Stimulated activated memory B cell treated with anti-CD40 and anti-IgM and Interleukin-4, amounts not matched to agents 10 μg/mL and 1 μg/mL and 100 μg/mL, for 72 hours (primary cell): ENCODE results near the gene NPAS2.

Experiments
- ATAC-seq: fragments of 150-1000 bp; cut with Tn5 transposase; 2 replicates; pipeline ENCODE4 v1.10.0; 2021
- H3K27ac Mint-ChIP-seq: one replicate; pipeline ENCODE4 v1.8.0; 2022; ENCODE audit warnings: mild to moderate bottlenecking, mixed read lengths
- H3K27me3 Mint-ChIP-seq: one replicate; pipeline ENCODE4 v1.8.0; 2022; ENCODE audit warnings: mixed read lengths
- H3K36me3 Mint-ChIP-seq: one replicate; pipeline ENCODE4 v1.8.0; 2022; ENCODE audit warnings: mixed read lengths
- H3K4me1 Mint-ChIP-seq: one replicate; pipeline ENCODE4 v1.8.0; 2022; ENCODE audit warnings: mixed read lengths
- H3K4me3 Mint-ChIP-seq: one replicate; pipeline ENCODE4 v1.8.0; 2022; ENCODE audit warnings: mild to moderate bottlenecking, moderate library complexity, mixed read lengths
- H3K9me3 Mint-ChIP-seq: one replicate; pipeline ENCODE4 v1.8.0; 2022; ENCODE audit warnings: mixed read lengths

Gene NPAS2

GRCh38 chr2:101023327-101024107 lies 203.6 kb downstream of the NPAS2 start:
- peaks cover 18% of the 10 kb centered on the region for H3K36me3 Mint-ChIP-seq
- peaks cover 7% of the 10 kb centered on the region for H3K4me1 Mint-ChIP-seq
- peak; percentile 77 for ATAC-seq
- no peaks in the 10 kb centered on the region for H3K27me3 Mint-ChIP-seq
- no peaks in the 10 kb centered on the region for H3K9me3 Mint-ChIP-seq
- H3K27ac Mint-ChIP-seq: no peak overlapping the region
- H3K4me3 Mint-ChIP-seq: no peak overlapping the region

GRCh38 chr2:101025561-101025960 lies 205.6 kb downstream of the NPAS2 start:
- peaks cover 17% of the 10 kb centered on the region for H3K36me3 Mint-ChIP-seq
- H3K4me1 Mint-ChIP-seq: peaks cover 7% of the 10 kb centered on the region

GRCh38 chr2:101026253-101026701 lies 206.3 kb downstream of the NPAS2 start:
- no peak for ATAC-seq
- Mint-ChIP-seq H3K27me3 (no peaks in the 10 kb centered on the region), H3K27ac (no peak overlapping the region)

More at GRCh38 chr2:101025561-101025960, 205.6 kb downstream of the NPAS2 start:
- Mint-ChIP-seq H3K27ac (no peak overlapping the region), H3K4me3 (no peak overlapping the region), H3K9me3 (no peaks in the 10 kb centered on the region), H3K27me3 (no peaks in the 10 kb centered on the region)
- ATAC-seq: no peak

DNA sequence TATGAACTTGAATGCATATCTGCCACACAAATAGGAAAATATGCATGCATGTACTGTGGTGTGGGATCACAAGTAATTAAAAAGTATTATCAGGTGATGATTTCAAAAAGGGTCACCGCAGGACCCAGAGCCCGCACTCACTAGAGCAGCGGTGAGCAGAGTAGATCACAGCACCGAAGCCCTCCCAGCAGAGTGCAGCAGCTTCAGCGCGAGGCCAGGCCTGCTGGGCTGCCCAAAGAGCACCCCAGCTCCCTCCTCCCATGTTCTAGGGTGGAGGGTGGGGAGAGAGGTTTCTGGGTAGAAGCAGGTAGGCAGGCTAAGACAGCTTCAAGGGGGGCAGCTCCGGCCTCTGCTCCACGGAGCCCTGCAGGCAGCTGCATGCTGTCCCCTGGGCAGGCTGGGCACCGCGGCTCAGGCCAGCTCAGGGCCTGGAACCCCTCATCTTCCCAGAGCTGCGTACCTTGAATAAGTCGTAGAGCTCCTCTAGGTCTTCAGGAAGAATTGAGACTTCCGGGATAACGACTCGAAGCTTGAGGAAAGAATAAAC lies 207.1 kb downstream of the NPAS2 start:
- Mint-ChIP-seq H3K27me3 (no peaks in the 10 kb centered on the region), H3K9me3 (no peaks in the 10 kb centered on the region), H3K27ac (no peak overlapping the region), H3K36me3 (peaks cover 24% of the 10 kb centered on the region), H3K4me3 (no peak overlapping the region), H3K4me1 (peaks cover 7% of the 10 kb centered on the region)
- no peak for ATAC-seq

More at GRCh38 chr2:101026253-101026701, 206.3 kb downstream of the NPAS2 start:
- Mint-ChIP-seq H3K36me3 (peaks cover 22% of the 10 kb centered on the region), H3K4me3 (no peak overlapping the region), H3K4me1 (peaks cover 7% of the 10 kb centered on the region), H3K9me3 (no peaks in the 10 kb centered on the region)

DNA sequence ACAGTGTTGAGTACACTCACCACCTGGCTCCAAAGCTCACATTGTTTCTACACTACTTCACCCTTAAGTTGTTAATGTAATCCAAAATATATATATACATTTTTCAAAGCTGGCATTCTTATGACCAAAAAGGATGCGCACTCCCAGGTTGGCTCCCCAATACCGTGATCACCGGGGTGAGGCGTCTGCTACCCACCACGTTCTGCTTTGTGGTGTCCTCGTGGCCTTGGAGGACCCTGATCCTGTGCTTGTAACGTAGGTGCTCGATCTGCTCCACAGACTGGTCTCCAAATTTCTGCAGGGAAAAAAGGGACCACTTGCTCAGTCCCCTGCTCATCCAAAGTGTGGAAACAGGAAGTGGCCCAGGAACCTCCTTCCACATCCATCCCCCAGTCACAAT lies 207.9 kb downstream of the NPAS2 start:
- no peak for ATAC-seq
- peaks cover 7% of the 10 kb centered on the region for H3K4me1 Mint-ChIP-seq
- H3K27ac Mint-ChIP-seq: no peak overlapping the region
- H3K4me3 Mint-ChIP-seq: no peak overlapping the region
- no peaks in the 10 kb centered on the region for H3K27me3 Mint-ChIP-seq
- H3K9me3 Mint-ChIP-seq: no peaks in the 10 kb centered on the region
- peaks cover 26% of the 10 kb centered on the region for H3K36me3 Mint-ChIP-seq

DNA sequence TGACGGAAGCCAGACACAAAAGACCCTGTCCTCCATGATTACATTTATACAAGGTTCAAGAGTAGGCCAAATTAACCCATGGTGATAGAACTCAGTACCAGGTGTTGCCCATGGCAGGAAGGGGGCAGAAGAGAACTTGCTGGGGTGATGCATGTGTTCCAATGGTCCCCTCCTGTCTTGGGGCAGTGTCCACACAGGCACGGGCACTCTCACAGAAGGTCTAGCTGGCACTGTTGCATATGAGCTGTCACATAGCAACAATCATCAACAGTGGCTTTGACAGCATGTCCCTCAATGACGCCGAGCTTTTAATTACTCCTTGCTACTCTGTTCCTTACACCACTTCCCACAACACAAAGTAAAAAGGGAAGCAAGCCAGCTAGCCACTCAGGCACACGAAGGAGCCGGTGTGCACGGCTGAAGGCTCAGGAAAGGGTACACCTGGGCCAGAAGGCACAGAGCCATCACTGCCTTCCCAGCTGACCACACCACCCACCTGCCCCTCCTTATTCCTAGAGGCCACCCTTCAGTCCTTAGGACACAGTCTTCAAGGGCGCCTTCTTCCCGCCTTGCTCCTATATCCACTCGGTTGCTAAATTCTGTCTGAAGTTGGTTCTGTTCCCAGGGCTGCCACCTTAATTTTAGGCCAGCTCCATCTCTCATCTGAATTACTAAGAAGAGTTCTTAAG lies 211.1 kb downstream of the NPAS2 start:
- no peaks in the 10 kb centered on the region for H3K9me3 Mint-ChIP-seq
- H3K4me1 Mint-ChIP-seq: no peaks in the 10 kb centered on the region
- peaks cover 9% of the 10 kb centered on the region for H3K27me3 Mint-ChIP-seq
- no peak overlapping the region for H3K27ac Mint-ChIP-seq
- no peak for ATAC-seq
- H3K36me3 Mint-ChIP-seq: peaks cover 36% of the 10 kb centered on the region
- no peak overlapping the region for H3K4me3 Mint-ChIP-seq

- ATAC-seq: no peak
- Mint-ChIP-seq H3K9me3 (no peaks in the 10 kb centered on the region), H3K27me3 (peaks cover 9% of the 10 kb centered on the region), H3K36me3 (peaks cover 36% of the 10 kb centered on the region), H3K4me1 (no peaks in the 10 kb centered on the region), H3K27ac (no peak overlapping the region), H3K4me3 (no peak overlapping the region)
These were observed 212.3 kb downstream of the NPAS2 start for GRCh38 chr2:101032084-101032776.

- Mint-ChIP-seq H3K4me3 (no peak overlapping the region), H3K4me1 (peaks cover 16% of the 10 kb centered on the region), H3K9me3 (no peaks in the 10 kb centered on the region), H3K27ac (no peak overlapping the region), H3K36me3 (peaks cover 53% of the 10 kb centered on the region), H3K27me3 (peaks cover 9% of the 10 kb centered on the region)
- no peak for ATAC-seq
These were observed 216.6 kb downstream of the NPAS2 start for GRCh38 chr2:101036562-101036961.

- Mint-ChIP-seq H3K27me3 (peaks cover 9% of the 10 kb centered on the region), H3K4me1 (peaks cover 16% of the 10 kb centered on the region), H3K36me3 (peaks cover 53% of the 10 kb centered on the region), H3K4me3 (no peak overlapping the region), H3K27ac (no peak overlapping the region), H3K9me3 (no peaks in the 10 kb centered on the region)
- ATAC-seq: no peak
These were observed 217.3 kb downstream of the NPAS2 start for GRCh38 chr2:101037161-101037755.

- no peak for ATAC-seq
- H3K27ac Mint-ChIP-seq: no peak overlapping the region
- no peaks in the 10 kb centered on the region for H3K9me3 Mint-ChIP-seq
- H3K4me3 Mint-ChIP-seq: no peak overlapping the region
- peaks cover 2% of the 10 kb centered on the region for H3K27me3 Mint-ChIP-seq
- peaks cover 16% of the 10 kb centered on the region for H3K4me1 Mint-ChIP-seq
- H3K36me3 Mint-ChIP-seq: peaks cover 43% of the 10 kb centered on the region
These were observed 218.7 kb downstream of the NPAS2 start for GRCh38 chr2:101038455-101039255.

GRCh38 chr2:101040072-101040471 lies 220.1 kb downstream of the NPAS2 start:
- Mint-ChIP-seq H3K4me1 (peaks cover 27% of the 10 kb centered on the region), H3K9me3 (no peaks in the 10 kb centered on the region)
- ATAC-seq: no peak

GRCh38 chr2:101040761-101041160 lies 220.8 kb downstream of the NPAS2 start:
- no peak for ATAC-seq
- H3K36me3 Mint-ChIP-seq: peaks cover 34% of the 10 kb centered on the region
- no peak overlapping the region for H3K27ac Mint-ChIP-seq
- peaks cover 27% of the 10 kb centered on the region for H3K4me1 Mint-ChIP-seq
- no peaks in the 10 kb centered on the region for H3K27me3 Mint-ChIP-seq
- no peaks in the 10 kb centered on the region for H3K9me3 Mint-ChIP-seq
- no peak overlapping the region for H3K4me3 Mint-ChIP-seq

More at GRCh38 chr2:101040072-101040471, 220.1 kb downstream of the NPAS2 start:
- Mint-ChIP-seq H3K27ac (no peak overlapping the region), H3K4me3 (no peak overlapping the region), H3K27me3 (no peaks in the 10 kb centered on the region), H3K36me3 (peaks cover 30% of the 10 kb centered on the region)

DNA sequence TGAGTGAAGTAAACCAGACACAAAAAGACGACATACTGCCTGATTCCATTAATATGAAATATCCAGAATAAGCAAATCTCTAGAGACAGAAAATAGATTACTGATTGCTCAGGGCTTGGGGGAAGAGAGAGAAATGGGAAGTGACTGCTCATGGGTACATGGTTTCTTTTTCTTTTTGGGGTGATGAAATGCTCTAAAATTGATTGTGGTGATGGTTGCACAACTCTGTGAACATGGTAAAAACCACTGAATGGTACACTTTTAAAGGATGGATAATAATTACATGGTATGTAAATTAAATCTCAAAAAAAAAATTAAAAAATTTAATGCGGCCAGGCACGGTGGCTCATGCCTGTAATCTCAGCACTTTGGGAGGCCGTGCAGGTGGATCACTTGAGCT lies 221.5 kb downstream of the NPAS2 start:
- H3K9me3 Mint-ChIP-seq: no peaks in the 10 kb centered on the region
- no peak overlapping the region for H3K4me3 Mint-ChIP-seq
- no peaks in the 10 kb centered on the region for H3K27me3 Mint-ChIP-seq
- H3K27ac Mint-ChIP-seq: no peak overlapping the region
- ATAC-seq: no peak
- peaks cover 27% of the 10 kb centered on the region for H3K4me1 Mint-ChIP-seq
- H3K36me3 Mint-ChIP-seq: peaks cover 37% of the 10 kb centered on the region

DNA sequence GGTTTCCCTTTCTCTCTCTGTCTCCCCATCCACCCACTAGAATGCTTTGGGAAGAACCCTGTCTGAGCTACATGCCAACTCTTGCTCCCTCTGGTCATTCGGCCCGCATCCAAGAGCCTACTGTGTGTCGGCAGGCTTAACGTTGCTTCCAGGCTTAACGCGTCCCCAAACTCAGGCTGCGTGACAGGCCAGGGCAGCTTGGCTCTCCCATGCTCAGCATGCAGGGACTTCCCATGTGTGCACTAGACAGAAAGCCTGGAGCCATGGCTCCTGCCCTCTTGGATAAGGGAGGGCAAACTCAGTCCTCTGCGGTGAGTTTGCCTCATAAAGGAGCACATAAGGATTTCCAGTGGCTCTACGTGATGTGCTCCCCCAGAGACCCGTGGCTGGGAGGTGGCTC lies 225.4 kb downstream of the NPAS2 start:
- H3K36me3 Mint-ChIP-seq: peaks cover 20% of the 10 kb centered on the region
- no peaks in the 10 kb centered on the region for H3K27me3 Mint-ChIP-seq
- peak overlapping the region; percentile 20 for H3K27ac Mint-ChIP-seq
- peaks cover 17% of the 10 kb centered on the region for H3K4me1 Mint-ChIP-seq
- H3K9me3 Mint-ChIP-seq: no peaks in the 10 kb centered on the region
- no peak for ATAC-seq
- no peak overlapping the region for H3K4me3 Mint-ChIP-seq
